ENCODE results near the gene PNLIPRP2. TPM values are rescaled to one million over a fixed set of nuclear protein-coding genes. Genes with fewer than 3 reads are reported as not detected.

Gene PNLIPRP2
- total RNA-seq, 2 experiments from 2014 or later: not detected

GRCh38 chr10:116679351-116679750 lies 58.6 kb downstream of the PNLIPRP2 start:
- peaks cover 3% of the 10 kb centered on the region for H3K27me3 Mint-ChIP-seq
- no peak overlapping the region for H3K27ac Mint-ChIP-seq
- H3K4me3 Mint-ChIP-seq: no peak overlapping the region
- H3K36me3 Mint-ChIP-seq: no peaks in the 10 kb centered on the region
- intact Hi-C loops (cut with micrococcal nuclease): no loop called here
- CTCF ChIA-PET: interaction anchor here (0.7 to 1.0 kb wide), 2 partner anchors 81 to 537 kb away, joined by 3 read pairs; no protein-coding TSS in a partner anchor
- no peaks in the 10 kb centered on the region for H3K9me3 Mint-ChIP-seq
- no peaks in the 10 kb centered on the region for H3K4me1 Mint-ChIP-seq (ENCODE audit: low read depth)
- no peak for DNase-seq
- POLR2A ChIA-PET: no interaction called here

GRCh38 chr10:116683166-116683565 lies 62.4 kb downstream of the PNLIPRP2 start:
- Mint-ChIP-seq H3K27ac (no peak overlapping the region), H3K27me3 (peaks cover 16% of the 10 kb centered on the region)
- CTCF ChIA-PET: interaction anchor here (1.0 to 6.0 kb wide), 5 partner anchors 13 to 492 kb away, joined by 3 to 61 read pairs (median 6); no protein-coding TSS in a partner anchor

GRCh38 chr10:116683821-116684220 lies 63.1 kb downstream of the PNLIPRP2 start:
- Mint-ChIP-seq H3K4me1 (ENCODE audit: low read depth) (no peaks in the 10 kb centered on the region), H3K4me3 (no peak overlapping the region), H3K27me3 (peaks cover 20% of the 10 kb centered on the region), H3K27ac (no peak overlapping the region), H3K36me3 (no peaks in the 10 kb centered on the region), H3K9me3 (no peaks in the 10 kb centered on the region)
- POLR2A ChIA-PET: no interaction called here
- intact Hi-C loops (cut with micrococcal nuclease): no loop called here
- CTCF ChIA-PET: interaction anchor here (0.7 to 6.0 kb wide), 4 partner anchors 88 to 492 kb away, joined by 3 to 61 read pairs (median 15); no protein-coding TSS in a partner anchor
- no peak for DNase-seq

More at GRCh38 chr10:116683166-116683565, 62.4 kb downstream of the PNLIPRP2 start:
- POLR2A ChIA-PET: no interaction called here
- DNase-seq: no peak
- no peaks in the 10 kb centered on the region for H3K4me1 Mint-ChIP-seq (ENCODE audit: low read depth)
- intact Hi-C loops (cut with micrococcal nuclease): no loop called here
- no peaks in the 10 kb centered on the region for H3K9me3 Mint-ChIP-seq
- no peak overlapping the region for H3K4me3 Mint-ChIP-seq
- no peaks in the 10 kb centered on the region for H3K36me3 Mint-ChIP-seq

GRCh38 chr10:116684781-116685180 lies 64.0 kb downstream of the PNLIPRP2 start:
- peaks cover 23% of the 10 kb centered on the region for H3K27me3 Mint-ChIP-seq
- intact Hi-C loops (cut with micrococcal nuclease): no loop called here
- CTCF ChIA-PET: interaction anchor here (6.0 kb wide), 1 partner anchor 103 kb away, joined by 61 read pairs; no protein-coding TSS in a partner anchor

GRCh38 chr10:116685807-116686206 lies 65.1 kb downstream of the PNLIPRP2 start:
- H3K36me3 Mint-ChIP-seq: no peaks in the 10 kb centered on the region
- no peak overlapping the region for H3K4me3 Mint-ChIP-seq
- intact Hi-C loops (cut with micrococcal nuclease): no loop called here
- CTCF ChIA-PET: interaction anchor here (1.2 to 6.0 kb wide), 2 partner anchors 80 to 102 kb away, joined by 3 to 61 read pairs; no protein-coding TSS in a partner anchor
- no peaks in the 10 kb centered on the region for H3K9me3 Mint-ChIP-seq
- H3K27me3 Mint-ChIP-seq: peaks cover 27% of the 10 kb centered on the region
- POLR2A ChIA-PET: no interaction called here
- H3K4me1 Mint-ChIP-seq (ENCODE audit: low read depth): no peaks in the 10 kb centered on the region
- DNase-seq: no peak
- H3K27ac Mint-ChIP-seq: no peak overlapping the region

More at GRCh38 chr10:116684781-116685180, 64.0 kb downstream of the PNLIPRP2 start:
- Mint-ChIP-seq H3K4me3 (no peak overlapping the region), H3K27ac (no peak overlapping the region), H3K9me3 (no peaks in the 10 kb centered on the region), H3K36me3 (no peaks in the 10 kb centered on the region), H3K4me1 (ENCODE audit: low read depth) (no peaks in the 10 kb centered on the region)
- POLR2A ChIA-PET: no interaction called here
- DNase-seq: no peak

- no peak overlapping the region for H3K27ac Mint-ChIP-seq
- ChIA-PET CTCF (interaction anchor here (1.2 to 6.0 kb wide), 2 partner anchors 79 to 101 kb away, joined by 3 to 61 read pairs; no protein-coding TSS in a partner anchor), POLR2A (interaction anchor here (0.7 kb wide), 1 partner anchor 106 kb away, joined by 4 read pairs; no protein-coding TSS in a partner anchor)
- DNase-seq: no peak
- H3K9me3 Mint-ChIP-seq: no peaks in the 10 kb centered on the region
- H3K36me3 Mint-ChIP-seq: no peaks in the 10 kb centered on the region
- intact Hi-C loops (cut with micrococcal nuclease): no loop called here
- peaks cover 32% of the 10 kb centered on the region for H3K27me3 Mint-ChIP-seq
- H3K4me3 Mint-ChIP-seq: no peak overlapping the region
- H3K4me1 Mint-ChIP-seq (ENCODE audit: low read depth): no peaks in the 10 kb centered on the region
Observed at GRCh38 chr10:116686632-116687031, 65.9 kb downstream of the PNLIPRP2 start.

- no peak for DNase-seq
- intact Hi-C loops (cut with micrococcal nuclease): no loop called here
- H3K27me3 Mint-ChIP-seq: peaks cover 31% of the 10 kb centered on the region
- H3K9me3 Mint-ChIP-seq: no peaks in the 10 kb centered on the region
- H3K4me3 Mint-ChIP-seq: no peak overlapping the region
- ChIA-PET POLR2A (interaction anchor here (0.6 kb wide), 1 partner anchor 60 kb away, joined by 3 read pairs; no protein-coding TSS in a partner anchor), CTCF (interaction anchor here (1.2 to 2.3 kb wide), 2 partner anchors 101 to 110 kb away, joined by 6 to 9 read pairs; no protein-coding TSS in a partner anchor)
- no peak overlapping the region for H3K27ac Mint-ChIP-seq
- H3K4me1 Mint-ChIP-seq (ENCODE audit: low read depth): no peaks in the 10 kb centered on the region
- no peaks in the 10 kb centered on the region for H3K36me3 Mint-ChIP-seq
Observed at GRCh38 chr10:116687633-116688032, 66.9 kb downstream of the PNLIPRP2 start.

- Mint-ChIP-seq H3K27ac (no peak overlapping the region), H3K4me1 (ENCODE audit: low read depth) (no peaks in the 10 kb centered on the region), H3K4me3 (no peak overlapping the region), H3K27me3 (peaks cover 29% of the 10 kb centered on the region), H3K9me3 (no peaks in the 10 kb centered on the region), H3K36me3 (no peaks in the 10 kb centered on the region)
- POLR2A ChIA-PET: no interaction called here
- CTCF ChIA-PET: interaction anchor here (0.7 to 2.3 kb wide), 3 partner anchors 100 to 487 kb away, joined by 3 to 9 read pairs (median 6); no protein-coding TSS in a partner anchor
- intact Hi-C loops (cut with micrococcal nuclease): no loop called here
- no peak for DNase-seq
Observed at GRCh38 chr10:116688241-116688711, 67.5 kb downstream of the PNLIPRP2 start.

- H3K4me1 Mint-ChIP-seq (ENCODE audit: low read depth): no peaks in the 10 kb centered on the region
- ChIA-PET POLR2A (no interaction called here), CTCF (interaction anchor here (0.7 to 2.3 kb wide), 2 partner anchors 99 to 486 kb away, joined by 3 to 9 read pairs; no protein-coding TSS in a partner anchor)
- H3K4me3 Mint-ChIP-seq: no peak overlapping the region
- no peaks in the 10 kb centered on the region for H3K36me3 Mint-ChIP-seq
- no peak overlapping the region for H3K27ac Mint-ChIP-seq
- H3K27me3 Mint-ChIP-seq: peaks cover 29% of the 10 kb centered on the region
- DNase-seq: no peak
- no peaks in the 10 kb centered on the region for H3K9me3 Mint-ChIP-seq
- intact Hi-C loops (cut with micrococcal nuclease): no loop called here
Observed at GRCh38 chr10:116688741-116689495, 68.2 kb downstream of the PNLIPRP2 start.

- Mint-ChIP-seq H3K27me3 (peaks cover 29% of the 10 kb centered on the region), H3K4me3 (no peak overlapping the region), H3K36me3 (no peaks in the 10 kb centered on the region), H3K4me1 (ENCODE audit: low read depth) (no peaks in the 10 kb centered on the region), H3K27ac (no peak overlapping the region), H3K9me3 (no peaks in the 10 kb centered on the region)
- DNase-seq: no peak
- ChIA-PET POLR2A (no interaction called here), CTCF (no interaction called here)
- intact Hi-C loops (cut with micrococcal nuclease): no loop called here
Observed at GRCh38 chr10:116689744-116690143, 69.0 kb downstream of the PNLIPRP2 start.

GRCh38 chr10:116690356-116691322 lies 69.9 kb downstream of the PNLIPRP2 start:
- Mint-ChIP-seq H3K9me3 (no peaks in the 10 kb centered on the region), H3K36me3 (no peaks in the 10 kb centered on the region), H3K4me1 (ENCODE audit: low read depth) (no peaks in the 10 kb centered on the region), H3K27ac (no peak overlapping the region), H3K4me3 (no peak overlapping the region), H3K27me3 (peaks cover 30% of the 10 kb centered on the region)
- intact Hi-C loops (cut with micrococcal nuclease): no loop called here
- ChIA-PET CTCF (interaction anchor here (0.9 to 2.6 kb wide), 3 partner anchors 9 to 98 kb away, joined by 3 to 8 read pairs (median 3); no protein-coding TSS in a partner anchor), POLR2A (no interaction called here)
- DNase-seq: no peak

Measured in activated CD4-positive, alpha-beta memory T cell treated with anti-CD3 and anti-CD28 coated beads for 36 hours (primary cell).